NCI-H748 (cell line): ENCODE results near the gene MAEA.
A peak's percentile ranks its signal among the peaks of the same experiment; 100 is the strongest.

Experiments
- DNase-seq: peaks from one replicate; lab custom pipeline; 2025; ENCODE audit not compliant: unreplicated experiment; lab: John Stamatoyannopoulos, UW

MAEA gene

GRCh38 chr4:1289207-1290164 is at the start of gene MAEA:
MAEA (plus strand) TSS chr4:1289891; CDS start chr4:1289914, 23 bp downstream.
- DNase-seq = peak; percentile 85

GRCh38 chr4:1239950-1240307 is 49.8 kb upstream of the MAEA start:
- DNase-seq = no peak

DNA sequence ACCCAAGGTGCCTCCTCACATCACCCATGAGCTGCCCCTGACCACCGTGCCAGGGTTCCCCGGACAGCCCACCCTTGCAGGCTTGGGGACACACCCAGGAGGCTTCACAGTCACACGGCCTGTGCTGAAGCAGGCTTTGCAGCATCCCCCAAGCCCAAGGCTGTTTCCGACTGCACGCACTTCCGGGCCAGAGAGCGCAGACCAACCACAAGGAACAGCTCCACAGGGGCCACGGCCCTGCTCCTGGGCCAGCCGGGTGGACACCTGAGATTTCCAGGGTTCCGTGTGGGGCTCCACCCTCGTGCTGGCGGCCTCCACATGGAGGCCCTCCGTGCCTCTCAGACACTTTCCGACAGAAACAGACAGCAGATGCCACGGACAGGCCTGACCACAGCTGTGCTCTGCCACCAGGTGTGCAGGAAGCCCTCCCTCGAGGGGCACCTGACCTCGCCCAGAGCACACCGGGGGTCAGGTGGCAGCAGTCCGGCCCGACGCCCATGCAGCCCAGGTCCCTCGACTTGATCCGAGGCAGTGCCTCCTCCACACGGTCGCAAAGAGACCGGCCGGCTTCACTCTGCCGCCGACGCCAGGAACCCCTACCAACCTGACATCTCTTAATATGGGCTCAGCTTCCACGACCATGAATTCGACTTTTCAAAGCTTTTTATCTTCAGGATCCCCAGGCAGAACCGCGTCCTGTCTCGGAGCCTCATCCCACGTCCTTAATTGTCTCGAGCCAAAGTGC is 48.8 kb upstream of the MAEA start:
- no peak for DNase-seq

- no peak for DNase-seq
Observed at GRCh38 chr4:1241466-1241935, 48.2 kb upstream of the MAEA start.

DNA sequence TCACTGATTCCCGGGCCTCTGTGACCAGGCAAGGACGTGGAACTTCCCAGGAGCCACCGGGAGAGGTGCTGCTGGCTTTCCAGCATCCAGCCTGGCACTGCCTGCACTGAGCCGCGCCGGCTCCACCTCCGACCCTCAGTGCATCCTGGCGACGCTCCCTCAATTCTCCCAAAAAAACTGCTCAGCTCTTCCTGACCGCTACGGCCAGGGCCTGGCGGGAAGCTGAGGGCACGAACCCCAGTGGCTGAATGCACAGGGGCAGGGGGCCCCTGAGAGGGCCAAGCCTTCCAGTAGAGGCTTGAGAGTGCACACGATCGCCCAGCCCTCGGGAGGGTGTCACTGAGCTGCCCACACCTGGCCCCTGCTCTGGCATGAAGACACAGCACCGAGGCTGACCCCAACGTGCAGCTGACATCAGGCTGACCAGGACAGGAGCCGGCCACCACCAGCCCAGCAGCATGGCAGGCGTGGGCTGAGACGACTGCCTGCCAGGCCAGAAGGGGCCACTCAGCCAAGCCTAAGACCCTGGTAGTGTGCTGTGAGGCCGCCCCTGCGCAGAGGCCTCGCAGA is 47.7 kb upstream of the MAEA start:
- no peak for DNase-seq

DNA sequence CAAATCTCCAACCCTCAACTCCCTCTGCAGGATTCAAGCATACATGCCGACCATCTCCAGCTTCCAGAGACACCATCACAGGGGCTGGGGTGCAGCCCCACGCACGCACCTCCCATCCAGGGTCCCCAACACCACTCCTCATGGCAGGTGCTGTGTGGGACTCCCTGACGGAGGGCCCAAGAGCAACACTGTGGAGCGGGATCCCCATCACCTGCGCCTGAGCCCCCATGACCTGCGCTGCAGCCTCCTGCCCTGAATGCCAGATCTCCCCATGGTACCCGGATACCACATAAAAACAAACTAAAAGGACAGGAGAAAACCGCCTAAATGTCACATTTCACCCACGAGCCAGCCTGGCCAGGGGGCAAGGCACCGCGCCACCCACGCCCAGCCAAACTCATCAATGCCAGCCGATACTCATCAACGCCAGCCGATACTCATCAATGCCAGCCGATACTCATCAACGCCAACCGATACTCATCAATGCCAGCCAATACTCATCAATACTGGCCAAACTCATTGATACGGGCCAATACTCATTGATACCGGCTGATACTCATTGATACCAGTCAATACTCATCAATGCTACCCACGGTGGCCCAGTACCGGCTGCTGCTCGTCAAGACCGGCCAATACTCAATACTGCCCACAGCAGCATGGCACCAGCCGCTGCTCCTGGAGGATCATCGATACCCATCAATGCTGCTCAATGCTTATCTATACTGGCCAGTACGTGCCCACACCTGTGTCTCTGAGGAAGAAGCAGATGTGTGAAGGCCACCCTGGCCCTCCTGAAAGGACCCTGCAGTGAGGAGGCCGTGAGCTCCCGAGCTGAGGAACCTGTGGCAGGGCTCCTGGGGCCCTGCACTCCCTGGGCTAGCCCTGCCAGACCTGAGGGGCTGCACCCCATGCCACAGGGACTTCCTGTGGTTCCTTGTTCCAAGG is 46.9 kb upstream of the MAEA start:
- no peak for DNase-seq

DNA sequence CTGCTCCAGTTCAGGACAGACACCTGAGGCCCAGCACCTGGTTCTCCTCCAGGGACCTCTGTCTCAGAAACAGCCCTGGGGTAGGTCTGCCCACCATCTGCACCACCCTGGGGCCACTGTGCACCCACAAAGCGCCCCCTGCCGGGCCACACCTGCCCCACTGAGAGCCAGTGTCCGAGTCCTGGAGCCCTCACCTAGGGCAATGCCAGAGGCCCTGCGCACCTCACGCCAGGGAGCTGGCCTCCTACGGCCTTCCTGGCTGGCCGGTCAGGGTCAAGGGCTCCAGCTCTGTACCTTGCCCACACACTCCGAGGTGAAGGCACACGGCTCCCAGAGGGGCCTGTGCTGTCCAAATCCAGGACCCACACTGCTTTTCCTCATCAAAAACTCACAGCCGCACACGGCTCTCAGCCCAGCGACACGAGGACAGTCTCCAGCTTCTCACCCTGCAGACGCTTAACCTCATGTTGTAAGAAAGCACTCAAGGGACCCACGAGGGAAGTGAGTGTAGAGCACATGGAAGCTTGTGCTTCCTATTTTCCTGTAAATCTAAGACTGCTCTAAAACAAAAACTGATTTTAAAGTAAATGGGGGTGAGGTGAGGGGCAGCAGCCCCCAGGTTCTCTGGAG is 46.1 kb upstream of the MAEA start:
- no peak for DNase-seq

DNA sequence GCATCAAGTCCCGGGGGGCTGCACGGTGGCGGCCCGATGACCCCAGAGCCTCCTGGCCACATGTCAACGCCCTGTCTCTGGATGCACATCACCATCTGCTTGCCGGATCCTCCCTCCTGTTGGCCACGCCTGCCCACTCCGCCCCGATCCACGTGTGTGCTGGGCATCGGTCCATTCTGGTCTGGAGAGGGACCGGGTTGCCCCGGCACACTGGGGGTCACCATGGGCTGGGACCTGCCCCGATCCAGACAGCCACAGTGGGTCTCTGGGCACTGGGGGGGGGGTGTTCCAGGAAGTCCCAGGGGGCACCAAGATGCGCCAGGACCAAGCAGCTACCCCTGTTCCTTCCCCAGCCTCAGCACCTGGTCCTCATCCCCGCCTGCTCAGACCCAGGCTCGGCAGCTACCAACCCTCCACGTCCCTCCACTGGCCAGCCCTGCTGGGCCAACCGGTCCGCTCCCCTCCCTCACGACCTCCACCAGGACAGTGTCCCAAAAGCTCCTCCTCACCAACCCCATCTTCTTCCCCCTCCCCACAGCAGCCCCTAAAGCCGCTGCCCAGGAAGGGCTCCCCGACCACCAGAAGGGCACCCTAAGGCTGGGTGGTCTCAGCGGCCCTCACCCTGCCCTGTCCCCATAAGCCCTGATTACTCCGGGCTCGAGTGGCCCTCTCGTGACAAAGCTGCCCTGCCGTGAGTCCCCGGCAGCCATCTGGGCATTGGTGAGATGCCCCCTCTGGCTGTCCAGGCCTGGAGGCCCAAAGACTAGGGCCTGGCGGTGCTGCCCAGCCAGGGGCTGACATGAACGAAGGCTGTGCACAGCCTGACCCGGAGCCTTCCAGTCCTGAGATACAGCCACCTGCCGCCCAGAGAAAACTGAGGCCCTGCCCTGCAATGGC is 45.4 kb upstream of the MAEA start:
- DNase-seq = no peak

DNA sequence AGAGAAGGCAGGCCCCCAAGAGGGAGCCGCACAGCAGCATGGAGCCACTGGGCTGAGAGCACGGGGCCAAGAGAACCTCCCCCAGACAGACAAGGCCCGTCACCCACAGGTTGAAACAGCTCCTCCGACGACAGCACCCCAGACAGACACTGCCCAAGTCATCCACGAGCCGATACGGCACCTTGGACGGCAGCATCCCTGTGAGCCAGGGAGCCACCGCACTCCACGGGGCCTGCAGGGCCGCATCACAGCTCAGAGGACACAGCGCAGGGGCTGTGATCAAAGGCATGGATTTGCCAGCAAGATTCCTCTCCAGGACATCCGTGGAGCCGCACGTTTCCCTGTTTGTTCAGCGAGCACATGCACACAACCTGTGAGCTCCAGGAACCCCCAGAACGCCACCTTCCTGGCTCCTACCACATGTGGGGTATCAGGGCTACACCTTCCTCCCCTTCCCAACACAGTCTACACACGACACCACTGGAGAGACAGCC is 44.7 kb upstream of the MAEA start:
- DNase-seq = no peak

DNA sequence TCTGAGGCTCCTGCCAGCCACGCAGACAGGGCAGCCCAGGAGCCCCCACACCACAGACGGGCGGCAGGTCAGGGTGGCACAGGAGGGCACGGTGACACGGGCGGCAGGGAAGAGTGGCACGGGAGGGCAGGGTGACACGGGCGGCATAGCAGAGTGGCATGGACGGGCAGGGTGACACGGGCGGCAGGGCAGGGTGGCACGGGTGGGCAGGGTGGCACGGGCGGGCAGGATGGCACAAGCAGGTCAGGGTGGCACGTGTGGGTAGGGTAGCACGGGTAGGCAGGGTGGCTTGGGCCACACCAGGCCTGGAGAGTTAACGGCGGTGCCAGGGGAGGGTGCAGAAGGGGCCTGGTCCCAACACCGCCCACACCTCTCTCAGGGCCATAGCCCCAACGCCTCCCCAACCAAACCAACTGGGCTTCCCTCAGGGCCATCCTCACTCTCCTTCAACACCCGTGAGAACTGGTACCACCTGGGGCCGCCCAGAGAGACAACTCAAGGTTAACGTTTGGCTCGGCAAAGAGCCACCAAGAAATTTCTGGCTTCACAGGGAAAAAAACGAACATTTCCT is 44.1 kb upstream of the MAEA start:
- DNase-seq = no peak

DNA sequence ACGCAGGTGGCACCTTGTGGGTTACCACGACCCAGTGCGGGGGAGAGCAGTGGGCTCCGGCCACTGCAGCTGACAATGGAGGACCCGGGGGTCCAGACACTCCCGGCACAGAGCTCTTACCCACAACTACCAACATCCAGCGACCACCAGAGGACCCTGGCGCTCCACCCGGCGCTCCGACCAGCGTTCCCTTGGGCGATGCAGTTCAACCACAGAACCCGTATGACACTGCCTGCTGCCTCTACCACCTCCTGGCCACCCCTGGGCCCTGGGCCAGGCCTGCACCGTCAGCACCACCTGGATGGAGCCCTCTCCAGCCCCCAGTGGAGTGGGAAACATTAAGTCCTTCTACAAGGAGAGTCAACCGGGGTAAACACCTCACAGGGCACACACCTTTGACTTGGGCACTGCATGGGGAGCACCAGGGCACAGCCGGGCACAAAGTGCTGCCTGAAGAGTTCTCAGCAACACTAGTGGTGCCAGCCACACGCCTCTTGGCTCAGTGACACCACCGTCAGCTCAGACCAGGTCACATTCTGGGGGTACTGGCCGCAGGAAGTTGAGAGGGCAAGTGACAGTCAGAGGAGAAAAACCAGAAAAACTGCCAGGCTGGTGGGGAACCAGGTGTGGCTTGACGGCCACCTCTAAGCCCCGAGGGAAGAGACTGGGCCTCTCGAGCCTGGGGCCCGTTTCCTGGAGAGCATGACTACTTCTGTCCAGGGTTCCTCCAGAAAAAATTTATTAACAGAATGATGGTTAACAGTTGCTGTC is 43.4 kb upstream of the MAEA start:
- DNase-seq = no peak

- DNase-seq = peak; percentile 0
Observed at GRCh38 chr4:1246901-1247863, 42.5 kb upstream of the MAEA start.

GRCh38 chr4:1247864-1248244 is 41.8 kb upstream of the MAEA start:
- no peak for DNase-seq

DNA sequence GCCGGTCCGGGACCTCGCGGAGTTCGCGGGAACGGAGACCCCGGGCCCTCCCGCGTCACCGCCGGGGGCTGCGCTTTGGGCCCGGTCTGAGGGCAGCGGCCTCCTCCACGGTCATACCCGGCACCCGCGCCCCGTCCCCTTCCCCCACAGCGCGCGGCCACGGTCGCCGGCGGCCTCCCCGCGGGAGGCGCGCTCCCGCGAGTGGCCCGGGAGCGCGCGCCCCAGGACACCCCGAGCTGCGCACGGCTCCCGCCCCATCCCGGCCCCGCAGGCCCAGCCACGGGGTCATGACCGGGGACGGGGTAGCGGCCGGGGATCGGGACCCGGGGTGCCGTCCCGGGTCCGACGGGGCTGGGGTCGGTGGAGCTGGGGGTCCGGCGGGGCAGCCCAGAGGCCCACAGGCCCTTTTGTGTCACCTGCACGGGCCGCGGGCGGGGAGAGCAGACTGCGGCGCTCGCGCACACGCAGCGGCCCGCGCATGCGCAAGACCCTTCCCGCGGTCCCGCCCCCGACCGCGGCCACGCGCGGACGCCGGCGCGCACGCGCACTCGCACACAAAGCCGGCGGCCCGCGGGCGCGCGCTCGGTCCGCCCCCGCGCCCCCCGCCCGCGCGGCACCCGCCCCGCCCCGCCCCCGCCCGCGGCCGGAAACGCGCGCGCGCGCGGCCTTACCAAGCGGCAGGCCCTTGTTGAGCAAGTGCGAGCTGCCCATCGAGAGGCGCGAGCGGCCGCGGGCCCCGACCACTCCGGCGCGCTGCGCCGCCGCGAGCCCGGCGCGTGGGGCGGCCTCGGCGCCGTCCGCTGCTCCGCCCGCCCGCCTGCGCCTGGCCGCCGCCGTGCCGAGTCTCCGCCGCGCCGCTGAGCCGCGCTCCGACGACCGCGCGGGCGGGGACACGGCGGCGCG is 41.2 kb upstream of the MAEA start, which contains the start of gene CTBP1:
Gene CTBP1 (minus strand): TSS at position 886 of the 903 bp plus-strand sequence. CDS start 7,799 bp downstream, outside the sequence.
- DNase-seq = peak; percentile 61

- peak; percentile 72 for DNase-seq
Observed at GRCh38 chr4:1249148-1249730, 40.5 kb upstream of the MAEA start.
